HG03196 (cell line): ENCODE results near the gene C19orf67.
"Not testable (repeated sequence)": the region's sequence is repeated elsewhere in the genome, so short reads cannot be mapped to it uniquely, and the experiment has no call there.

Experiments used
- ATAC-seq: cut with Tn5 transposase; IDR thresholded peaks from one replicate; pipeline ENCODE4 v1.9.1; 2021; ENCODE audit not compliant: unreplicated experiment

The C19orf67 gene

DNA sequence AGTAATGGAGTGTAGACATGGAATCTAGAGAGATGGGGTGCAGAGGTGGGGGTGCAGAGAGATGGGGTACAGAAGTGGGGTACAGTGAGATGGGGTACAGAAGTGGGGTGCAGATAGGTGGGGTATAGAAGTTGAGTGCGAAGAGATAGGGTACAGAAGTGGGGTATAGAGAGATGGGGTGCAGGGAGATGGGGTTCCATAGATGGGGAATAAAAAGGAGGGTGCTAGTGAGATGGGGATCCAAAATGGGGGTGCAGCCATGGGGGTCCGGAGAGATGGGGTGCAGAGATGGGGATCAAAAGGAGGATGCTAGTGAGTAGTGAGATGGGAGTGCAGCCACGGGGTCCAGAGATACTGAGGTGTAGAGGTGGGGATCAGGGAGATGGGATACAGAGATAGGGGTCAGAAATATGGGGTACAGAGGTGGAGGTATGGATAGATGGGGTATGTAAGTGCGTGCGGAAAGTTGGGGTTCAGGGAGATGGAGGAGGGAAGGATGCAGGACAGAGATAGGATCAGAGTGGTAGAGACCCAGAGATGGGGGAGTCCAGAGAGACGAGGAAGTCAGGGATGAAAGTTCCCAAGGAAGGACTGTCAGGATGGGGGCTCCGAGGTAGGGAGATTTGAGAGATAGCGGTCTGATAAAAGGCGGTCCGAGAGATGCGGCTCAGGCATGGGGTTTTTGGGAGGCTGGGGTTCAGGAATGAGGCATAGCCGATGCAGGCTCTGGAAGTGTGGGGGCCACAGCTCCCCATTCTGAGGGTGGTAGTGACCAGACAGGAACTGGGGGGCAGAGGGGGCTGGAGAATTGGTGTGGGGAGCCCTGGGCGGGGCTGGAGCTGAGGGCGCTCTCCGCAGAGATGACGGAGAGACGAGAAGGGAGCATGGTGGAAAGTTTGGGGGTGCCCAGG, 27.1 kb downstream of the C19orf67 start:
- ATAC-seq, result no peak

DNA sequence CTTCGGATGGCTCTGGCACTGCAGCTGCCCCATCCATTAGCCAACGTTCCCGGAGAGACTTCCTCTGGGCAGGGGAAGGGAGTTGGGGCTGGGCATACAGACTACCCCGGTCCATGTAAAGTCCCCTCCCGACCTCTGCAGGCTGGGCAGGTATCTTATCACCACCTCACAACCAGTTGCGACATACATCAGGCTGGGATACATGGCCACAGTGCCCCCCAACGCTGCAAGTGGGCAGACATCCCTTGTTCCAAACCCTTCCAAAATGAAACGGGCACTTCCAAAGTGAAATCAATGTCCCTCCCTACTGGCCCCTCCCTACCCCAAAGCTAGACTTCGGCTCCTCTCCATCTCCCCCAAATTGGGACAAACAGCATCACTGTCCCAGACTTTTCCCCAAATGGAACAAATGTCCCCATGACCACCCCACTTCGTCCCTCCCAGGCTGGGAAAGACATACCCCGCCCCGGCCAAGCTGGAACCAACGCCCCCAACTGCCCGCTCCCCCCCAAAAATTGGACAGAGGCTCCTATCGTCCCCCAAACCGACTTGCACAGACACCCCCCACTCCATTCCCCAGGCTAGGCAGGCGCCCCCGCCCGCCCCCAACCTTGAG, 28.7 kb downstream of the C19orf67 start:
- ATAC-seq, result no peak

DNA sequence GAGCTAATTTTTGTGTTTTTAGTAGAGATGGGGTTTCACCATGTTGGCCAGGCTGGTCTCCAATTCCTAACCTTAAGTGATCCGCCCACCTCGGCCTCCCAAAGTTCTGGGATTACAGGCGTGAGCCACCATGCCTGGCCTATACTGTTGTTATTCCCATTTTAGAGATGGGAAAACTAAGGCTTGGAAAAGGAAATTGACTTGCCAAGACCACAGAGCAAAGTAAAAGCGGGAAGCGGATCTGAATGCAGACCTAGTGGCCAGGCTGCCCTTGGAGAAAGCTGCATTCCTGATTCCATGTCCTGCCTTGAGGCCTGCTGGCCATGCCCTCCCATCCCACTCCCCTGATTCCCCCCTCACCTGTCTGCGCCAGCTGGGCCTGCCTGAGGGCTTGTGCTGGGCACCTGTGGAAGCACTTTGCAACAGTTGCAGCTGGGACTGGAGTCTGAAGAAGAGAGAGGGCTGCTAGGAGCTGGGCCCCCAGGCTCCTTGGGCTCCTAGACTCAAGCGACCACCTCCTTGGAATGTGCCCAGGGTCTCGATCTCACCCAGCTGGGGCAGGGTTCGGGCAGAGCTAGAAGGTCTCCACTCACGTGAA, 29.4 kb downstream of the C19orf67 start:
- no peak for ATAC-seq

DNA sequence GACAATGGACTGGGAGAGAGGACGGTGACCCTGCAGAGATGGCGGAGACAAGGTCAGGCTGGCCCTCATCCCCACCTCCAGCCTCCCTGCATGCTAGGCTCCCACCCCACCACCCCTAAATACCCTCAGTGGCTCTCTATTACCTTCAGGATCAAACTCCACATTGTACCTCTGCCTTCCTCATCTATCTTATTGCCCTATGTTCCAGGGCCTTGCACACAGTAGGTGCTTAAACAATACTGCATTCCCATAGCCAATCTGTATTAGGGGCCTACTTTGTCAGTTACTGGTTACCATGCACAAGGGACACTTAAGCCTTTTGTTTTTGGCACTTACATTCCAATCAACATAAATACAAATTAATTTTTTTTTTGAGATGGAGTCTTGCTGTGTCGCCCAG, 30.2 kb downstream of the C19orf67 start:
- ATAC-seq, result no peak

DNA sequence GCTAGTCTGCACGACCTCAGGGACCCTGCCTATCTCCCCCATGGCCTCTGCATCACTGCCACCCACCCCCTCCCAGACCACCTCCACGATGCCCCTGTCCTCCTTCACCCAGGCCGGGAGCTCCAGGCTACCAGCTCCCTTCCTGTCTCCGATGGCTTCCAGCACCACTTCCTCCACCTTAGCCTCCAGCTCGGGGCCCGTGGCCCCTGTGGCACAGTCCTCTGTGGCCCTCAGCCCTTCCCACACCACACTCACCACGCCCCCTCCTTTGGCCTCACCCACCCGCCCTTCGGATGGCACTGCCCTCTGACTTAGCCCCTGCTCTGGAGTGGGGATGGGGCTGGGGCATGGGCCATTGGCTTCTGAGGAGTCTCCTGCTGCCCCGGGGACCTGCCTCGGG, 30.9 kb downstream of the C19orf67 start:
- ATAC-seq, result no peak

DNA sequence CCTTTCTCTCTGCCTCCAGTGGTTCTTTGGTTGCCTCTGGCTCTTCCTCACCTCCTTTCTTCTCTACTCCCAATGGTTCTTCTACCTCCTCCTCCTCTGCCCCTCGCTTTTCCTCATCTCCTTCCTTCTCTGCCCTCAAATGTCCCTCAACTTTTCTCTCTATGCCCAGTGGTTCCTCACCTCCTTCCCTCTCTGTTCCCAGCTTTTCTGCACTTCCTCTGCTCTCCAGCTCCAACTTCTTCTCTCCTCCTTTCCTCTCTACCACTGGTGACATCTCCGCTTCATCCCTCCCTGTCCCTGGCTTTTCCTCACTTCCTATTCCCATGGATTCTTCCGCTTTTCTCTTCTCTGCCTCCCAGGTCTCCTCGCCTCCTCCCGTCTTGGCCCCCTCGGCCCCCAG, 31.5 kb downstream of the C19orf67 start:
- no peak for ATAC-seq

DNA sequence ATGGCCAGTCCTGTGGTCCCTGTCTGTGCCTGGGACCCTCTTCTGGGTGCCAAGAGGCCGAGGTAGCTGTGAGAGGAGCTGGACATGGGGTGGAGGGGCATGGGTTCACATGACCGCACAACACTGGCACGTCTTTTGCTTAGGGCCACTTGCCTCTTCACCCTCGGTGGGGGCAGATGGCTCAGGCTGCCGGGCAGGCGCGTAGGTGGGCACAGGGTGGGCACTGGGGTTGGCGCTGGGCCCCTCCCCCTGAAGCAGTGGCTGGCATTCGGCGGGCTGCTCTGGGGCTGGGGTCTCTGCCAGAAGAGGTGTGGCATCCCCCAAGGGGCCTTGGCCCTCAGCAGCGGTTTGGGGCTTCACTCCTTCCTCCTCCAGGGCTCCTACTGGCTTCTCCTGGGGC, 32.1 kb downstream of the C19orf67 start:
- no peak for ATAC-seq

DNA sequence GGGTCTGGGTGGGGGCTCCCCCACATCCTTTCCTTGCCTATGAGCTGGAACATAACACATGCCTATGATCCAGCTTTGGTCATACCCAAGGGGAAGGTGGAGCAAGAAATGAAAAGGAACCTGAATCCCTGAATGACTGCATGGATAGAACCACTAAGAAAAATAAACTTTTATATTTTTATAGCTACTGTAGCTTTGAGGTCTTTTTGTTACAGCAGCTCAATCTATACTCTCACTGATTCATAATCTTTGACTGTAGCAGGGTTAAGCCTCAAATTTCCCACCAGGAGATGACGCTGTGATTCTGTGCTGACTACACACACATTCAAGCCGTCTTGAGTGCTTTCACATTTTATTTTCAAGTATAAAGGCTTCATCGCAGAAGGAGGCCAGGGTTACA, 32.6 kb downstream of the C19orf67 start:
- ATAC-seq, result no peak

DNA sequence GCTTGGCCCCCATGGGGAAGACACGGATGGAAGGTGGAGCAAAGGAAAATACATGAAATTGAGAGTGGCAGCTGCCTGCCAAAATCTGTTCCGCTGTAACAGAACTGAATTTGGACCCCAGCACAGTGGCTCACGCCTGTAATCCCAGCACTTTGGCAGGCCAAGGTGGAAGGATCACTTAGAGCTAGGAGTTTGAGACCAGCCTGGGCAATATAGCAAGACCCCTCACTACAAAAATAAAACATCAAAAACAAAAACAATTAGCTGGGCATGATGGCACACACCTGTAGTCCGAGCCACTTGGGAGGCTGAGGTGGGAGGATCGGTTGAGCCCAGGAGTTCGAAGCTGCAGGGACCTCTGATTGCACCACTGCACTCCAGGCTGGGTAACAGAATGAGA, 33.1 kb downstream of the C19orf67 start:
- ATAC-seq, result no peak

DNA sequence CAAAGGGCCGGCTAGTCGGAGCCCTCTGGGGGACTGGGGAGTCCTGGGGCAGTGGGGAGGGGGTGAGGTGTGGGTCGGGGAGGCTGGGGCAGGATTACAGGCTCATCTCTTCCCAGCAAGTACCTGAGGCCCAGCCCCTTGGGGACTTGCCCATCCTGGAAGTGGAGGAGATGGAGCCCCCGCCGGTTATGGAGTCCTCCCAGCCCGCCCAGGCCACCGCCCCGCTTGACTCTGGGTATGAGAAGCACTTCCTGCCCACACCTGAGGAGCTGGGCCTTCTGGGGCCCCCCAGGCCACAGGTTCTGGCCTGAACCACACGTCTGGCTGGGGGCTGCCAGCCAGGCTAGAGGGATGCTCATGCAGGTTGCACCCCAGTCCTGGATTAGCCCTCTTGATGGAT, 33.6 kb downstream of the C19orf67 start:
- ATAC-seq, result no peak

DNA sequence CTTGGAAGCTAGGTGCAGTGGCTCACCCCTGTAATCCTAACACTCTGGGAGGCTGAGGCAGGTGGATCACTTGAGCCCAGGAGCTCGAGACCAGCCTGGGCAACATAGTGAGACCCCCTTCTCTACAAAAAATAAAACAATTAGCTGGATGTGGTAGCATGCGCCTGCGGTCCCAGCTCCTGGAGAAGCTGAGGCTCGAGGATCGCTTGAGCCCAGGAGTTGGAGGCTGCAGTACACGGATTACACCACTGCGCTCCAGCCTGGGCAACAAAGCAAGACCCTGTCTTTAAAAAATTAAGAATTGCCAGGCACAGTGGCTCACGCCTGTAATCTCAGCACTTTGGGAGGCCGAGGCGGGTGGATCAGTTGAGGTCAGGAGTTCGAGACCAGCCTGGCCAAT, 34.6 kb downstream of the C19orf67 start:
- ATAC-seq, result not testable (repeated sequence)

DNA sequence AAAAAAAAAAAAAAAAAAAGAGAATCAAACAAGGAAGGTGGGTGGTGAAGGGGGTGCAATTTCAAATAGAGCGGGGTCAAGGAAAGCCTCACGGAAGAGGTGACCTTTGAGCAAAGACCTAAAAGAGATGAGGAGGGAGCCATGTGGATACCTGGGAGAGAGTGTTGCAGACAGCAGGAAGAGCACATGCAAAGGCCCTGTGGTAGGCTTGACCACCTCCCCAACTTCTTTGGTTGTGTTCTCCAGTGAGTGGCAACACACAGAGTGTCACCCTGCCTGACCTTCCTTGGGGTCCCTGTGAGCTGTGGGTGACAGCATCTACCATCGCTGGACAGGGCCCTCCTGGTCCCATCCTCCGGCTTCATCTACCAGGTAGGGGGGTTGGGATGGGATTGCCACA, 35.1 kb downstream of the C19orf67 start:
- no peak for ATAC-seq

DNA sequence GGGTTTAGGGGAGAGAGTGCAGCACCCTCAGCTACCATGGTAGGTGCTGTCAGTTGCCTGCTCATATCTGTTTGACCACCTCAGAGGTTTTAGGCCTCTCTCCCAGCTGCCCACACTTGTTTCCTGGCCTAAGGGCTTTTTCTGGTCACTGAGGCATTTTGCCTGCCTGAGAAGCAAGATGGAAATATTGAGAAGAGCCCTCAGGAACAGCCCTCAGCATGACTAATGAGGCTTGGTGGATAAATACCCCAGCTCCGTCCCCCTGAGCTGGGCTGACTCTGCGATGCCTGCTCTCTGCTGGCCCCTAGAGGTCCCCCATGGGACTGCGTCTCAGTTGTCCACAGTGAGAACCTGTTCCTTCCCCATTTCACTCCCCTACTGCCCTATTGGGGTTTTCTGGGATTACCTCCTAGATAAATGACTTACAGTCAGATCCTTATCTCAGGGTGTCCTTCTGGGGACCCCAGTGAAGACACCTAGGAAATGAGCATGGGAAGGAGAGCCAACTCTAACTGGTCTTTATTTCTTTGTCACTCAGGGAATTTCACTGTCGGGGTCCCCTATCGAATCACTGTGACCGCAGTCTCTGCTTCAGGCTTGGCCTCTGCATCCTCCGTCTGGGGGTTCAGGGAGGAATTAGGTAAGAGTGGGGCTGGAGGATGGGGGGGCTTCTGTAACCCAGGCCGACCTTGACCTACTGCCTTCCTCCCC, 37.0 kb downstream of the C19orf67 start:
- no peak for ATAC-seq

DNA sequence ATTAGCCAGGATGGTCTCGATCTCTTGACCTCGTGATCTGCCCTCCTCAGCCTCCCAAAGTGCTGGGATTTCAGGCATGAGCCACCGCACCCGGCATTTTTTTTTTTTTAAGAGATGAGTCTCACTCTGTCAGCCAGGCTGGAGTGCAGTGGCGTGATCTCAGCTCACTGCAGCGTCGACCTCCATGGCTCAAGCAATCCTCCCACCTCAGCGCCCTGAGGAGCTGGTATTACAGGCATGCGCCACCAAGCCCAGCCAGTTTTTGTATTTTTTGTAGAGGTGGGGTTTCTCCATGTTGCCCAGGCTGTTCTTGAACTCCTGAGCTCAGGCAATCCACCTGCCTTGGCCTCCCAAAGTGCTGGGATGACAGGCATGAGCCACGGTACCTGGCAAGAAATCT, 37.7 kb downstream of the C19orf67 start:
- not testable (repeated sequence) for ATAC-seq

DNA sequence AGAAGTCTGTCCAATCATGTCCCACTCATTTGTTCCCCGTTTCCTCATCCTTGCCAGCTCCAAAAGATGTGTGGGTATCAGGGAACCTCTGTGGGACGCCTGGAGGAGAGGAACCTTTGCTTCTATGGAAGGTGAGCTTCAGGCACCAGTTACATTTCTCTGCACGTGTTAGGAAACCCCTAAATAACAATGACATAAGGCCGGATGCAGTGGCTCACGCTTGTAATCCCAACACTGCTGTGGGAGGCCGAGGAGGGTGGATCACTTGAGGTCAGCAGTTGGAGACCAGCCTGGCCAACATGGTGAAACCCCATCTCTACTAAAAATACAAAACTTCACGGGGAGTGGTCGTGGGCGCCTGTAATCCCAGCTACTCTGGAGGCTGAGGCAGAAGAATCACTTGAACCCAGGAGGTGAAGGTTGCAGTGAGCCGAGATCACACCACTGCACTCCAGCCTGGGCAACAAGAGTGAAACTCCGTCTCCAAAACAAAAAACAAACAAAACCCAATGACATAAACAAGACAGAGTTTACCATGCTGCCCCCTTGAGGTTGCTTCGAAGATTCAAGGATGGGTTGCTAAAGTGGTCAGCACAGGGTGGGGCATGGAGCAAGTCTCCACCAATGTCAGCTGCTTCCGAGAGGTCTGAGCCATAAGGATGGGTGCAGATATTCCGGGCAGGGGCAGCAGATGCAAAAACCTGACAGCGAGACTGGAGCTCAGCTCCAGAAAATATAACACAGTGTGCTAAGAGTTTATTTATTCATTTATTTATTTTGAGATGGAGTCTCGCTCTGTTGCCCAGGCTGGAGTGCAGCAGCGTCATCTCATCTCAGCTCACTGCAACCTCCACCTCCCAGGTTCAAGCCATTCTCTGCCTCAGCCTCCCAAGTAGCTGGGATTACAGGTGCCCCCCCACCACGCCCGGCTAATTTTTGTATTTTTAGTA, 42.6 kb downstream of the C19orf67 start:
- ATAC-seq, result not testable (repeated sequence)

DNA sequence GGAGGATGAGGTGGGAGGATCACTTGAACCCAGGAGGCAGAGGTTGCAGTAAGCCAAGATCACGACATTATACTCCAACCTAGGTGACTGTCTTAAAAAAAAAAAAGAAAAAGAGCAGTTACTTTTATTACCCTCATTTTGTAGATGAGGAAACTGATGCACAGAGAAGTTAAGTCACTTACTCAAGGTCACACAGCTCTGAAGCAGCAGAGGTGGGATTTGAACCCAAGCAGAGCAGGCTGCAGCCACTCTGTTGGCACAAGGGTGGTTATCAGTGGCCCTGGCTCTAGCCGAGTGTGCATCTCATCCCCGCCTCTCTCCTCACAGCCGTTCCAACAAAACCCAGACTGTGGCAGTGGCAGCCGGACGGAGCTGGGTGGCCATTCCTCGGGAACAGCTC, 46.4 kb downstream of the C19orf67 start:
- no peak for ATAC-seq

DNA sequence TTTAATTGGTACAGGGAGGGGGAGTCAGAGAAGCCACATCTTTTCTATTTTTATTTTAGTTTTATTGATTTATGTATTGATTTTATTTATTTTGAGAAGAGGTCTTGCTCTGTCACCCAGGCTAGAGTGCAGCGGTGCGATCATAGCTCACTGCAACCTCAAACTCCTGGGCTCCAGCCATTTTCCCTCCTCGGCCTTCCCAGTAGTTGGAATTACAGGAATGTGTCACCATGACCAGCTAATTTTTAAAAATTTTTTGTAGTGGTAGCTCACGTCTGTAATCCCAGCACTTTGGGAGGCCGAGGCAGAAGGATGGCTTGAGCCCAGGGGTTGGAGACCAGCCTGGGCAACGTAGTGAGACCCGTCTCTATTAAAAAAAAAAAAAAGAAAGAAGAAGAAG, 49.9 kb downstream of the C19orf67 start:
- no peak for ATAC-seq

DNA sequence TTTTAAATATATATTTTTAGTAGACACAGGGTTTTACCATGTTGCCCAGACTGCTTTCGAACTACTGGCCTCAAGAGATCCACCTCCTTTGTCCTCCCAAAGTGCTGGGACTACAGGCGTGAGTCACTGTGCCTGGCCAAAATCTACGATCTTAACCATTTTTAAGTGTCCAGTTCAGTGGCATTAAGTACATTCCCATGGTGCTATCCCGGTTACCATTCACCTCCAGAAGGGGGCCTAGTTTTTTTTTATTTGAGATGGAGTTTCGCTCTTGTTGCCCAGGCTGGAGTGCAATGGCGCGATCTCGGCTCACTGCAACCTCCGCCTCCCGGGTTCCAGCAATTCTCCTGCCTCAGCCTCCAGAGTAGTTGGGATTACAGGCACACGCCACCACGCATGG, 50.4 kb downstream of the C19orf67 start:
- ATAC-seq, result not testable (repeated sequence)

DNA sequence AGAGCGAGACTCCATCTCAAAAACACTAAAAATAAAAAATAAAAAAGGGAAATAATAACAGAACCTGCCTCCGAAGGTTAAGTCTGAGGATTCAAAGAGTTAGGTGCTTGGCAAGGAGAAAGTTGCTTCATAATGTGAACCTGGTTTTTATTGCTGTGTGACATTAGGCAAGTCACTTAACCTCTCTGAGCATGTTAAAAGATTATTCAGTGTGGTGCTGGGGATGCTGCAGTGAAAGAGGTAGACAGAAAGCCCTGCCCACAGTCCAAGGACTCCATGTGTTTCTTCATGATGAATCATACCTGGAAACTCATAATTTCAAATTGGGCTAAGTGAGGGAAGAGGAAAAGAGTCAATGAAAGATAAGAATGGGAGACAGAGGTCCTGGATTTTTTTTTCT, 51.6 kb downstream of the C19orf67 start:
- ATAC-seq, result no peak

DNA sequence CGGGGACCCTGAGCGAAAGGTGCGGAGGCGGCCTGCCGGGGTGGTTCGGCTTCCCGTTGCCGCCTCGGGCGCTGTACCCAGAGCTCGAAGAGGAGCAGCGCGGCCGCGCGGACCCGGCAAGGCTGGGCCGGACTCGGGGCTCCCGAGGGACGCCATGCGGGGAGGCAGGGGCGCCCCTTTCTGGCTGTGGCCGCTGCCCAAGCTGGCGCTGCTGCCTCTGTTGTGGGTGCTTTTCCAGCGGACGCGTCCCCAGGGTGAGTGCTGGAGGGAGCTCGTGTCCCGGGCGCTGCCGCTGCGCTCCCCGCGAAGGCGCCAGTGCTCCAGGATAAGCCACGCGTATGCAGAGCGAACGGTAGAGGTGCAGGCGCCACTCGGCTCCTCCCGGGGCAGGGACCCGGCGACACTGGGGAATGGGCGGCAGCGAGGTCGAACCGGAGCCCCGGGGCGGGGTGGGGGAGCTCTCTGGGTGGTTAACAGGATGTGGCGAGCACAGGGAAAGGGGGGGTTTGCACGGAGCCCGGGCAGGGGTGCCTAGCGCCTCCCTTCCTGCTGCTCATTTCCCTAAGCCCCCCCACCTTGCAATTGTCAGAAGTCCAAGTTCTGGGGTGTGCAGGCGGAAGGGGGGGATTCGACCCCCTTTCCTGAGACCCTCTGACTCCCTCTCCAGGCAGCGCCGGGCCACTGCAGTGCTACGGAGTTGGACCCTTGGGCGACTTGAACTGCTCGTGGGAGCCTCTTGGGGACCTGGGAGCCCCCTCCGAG, 53.7 kb downstream of the C19orf67 start, which contains the start of gene IL27RA:
Gene IL27RA (plus strand): TSS at position 44 of the 762 bp plus-strand sequence. CDS start 111 bp downstream, at position 155.
- peak; percentile 58 for ATAC-seq
